Uterus (tissue), 2 donors: ENCODE results near the gene PSMA7.

Experiments
- POLR2A ChIP-seq, 2 donors: fragments of 450-650 bp; IDR thresholded peaks; one replicate each; pipeline ENCODE4 v1.6.1; 2016; ENCODE audit warnings: antibody characterized with exemption in 2 of 2, mild to moderate bottlenecking in 1 of 2, moderate library complexity in 1 of 2
- TF ChIP-seq, protein P1 (sequence below), 4 experiments: fragments of 200-600 bp in 2 of 4; fragments of 450-650 bp in 2 of 4; sonication (generic) in 2 of 4; IDR thresholded peaks; one replicate each; pipeline ENCODE4 v1.5.1; 2016 to 2019; ENCODE audit warnings: antibody characterized with exemption in 4 of 4, mild to moderate bottlenecking in 2 of 4, moderate library complexity in 1 of 4

- TF ChIP-seq, protein P1, sequence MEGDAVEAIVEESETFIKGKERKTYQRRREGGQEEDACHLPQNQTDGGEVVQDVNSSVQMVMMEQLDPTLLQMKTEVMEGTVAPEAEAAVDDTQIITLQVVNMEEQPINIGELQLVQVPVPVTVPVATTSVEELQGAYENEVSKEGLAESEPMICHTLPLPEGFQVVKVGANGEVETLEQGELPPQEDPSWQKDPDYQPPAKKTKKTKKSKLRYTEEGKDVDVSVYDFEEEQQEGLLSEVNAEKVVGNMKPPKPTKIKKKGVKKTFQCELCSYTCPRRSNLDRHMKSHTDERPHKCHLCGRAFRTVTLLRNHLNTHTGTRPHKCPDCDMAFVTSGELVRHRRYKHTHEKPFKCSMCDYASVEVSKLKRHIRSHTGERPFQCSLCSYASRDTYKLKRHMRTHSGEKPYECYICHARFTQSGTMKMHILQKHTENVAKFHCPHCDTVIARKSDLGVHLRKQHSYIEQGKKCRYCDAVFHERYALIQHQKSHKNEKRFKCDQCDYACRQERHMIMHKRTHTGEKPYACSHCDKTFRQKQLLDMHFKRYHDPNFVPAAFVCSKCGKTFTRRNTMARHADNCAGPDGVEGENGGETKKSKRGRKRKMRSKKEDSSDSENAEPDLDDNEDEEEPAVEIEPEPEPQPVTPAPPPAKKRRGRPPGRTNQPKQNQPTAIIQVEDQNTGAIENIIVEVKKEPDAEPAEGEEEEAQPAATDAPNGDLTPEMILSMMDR (IDR thresholded peaks at IDR 0.05), result no peak
- TF ChIP-seq POLR2A (IDR thresholded peaks at IDR 0.05), result no peak
Observed at GRCh38 chr20:62170536-62170935, 27.3 kb upstream of the PSMA7 start.
